KOPT-K1 (cell line): ENCODE measurements around the gene TTC28.
"Not testable (repeated sequence)": the region's sequence is repeated elsewhere in the genome, so short reads cannot be mapped to it uniquely, and the experiment has no call there.

Experiments used
- H3K27ac ChIP-seq: fragments of 200-600 bp; sonication (generic); 2 replicates; pipeline ENCODE4 v1.5.1; 2016; ENCODE audit warnings: antibody characterized with exemption, mild to moderate bottlenecking, low read depth, low read length; ENCODE audit not compliant: poor library complexity, severe bottlenecking
- H3K36me3 ChIP-seq: fragments of 200-600 bp; sonication (generic); 2 replicates; pipeline ENCODE4 v1.5.1; 2017; ENCODE audit warnings: antibody characterized with exemption, mild to moderate bottlenecking, low read length, moderate library complexity; ENCODE audit not compliant: insufficient read depth
- H3K9me3 ChIP-seq: fragments of 200-600 bp; sonication (generic); 2 replicates; pipeline ENCODE4 v1.5.1; 2017; ENCODE audit warnings: antibody characterized with exemption, low read length, mild to moderate bottlenecking; ENCODE audit not compliant: insufficient read depth, poor library complexity, severe bottlenecking

TTC28 gene

DNA sequence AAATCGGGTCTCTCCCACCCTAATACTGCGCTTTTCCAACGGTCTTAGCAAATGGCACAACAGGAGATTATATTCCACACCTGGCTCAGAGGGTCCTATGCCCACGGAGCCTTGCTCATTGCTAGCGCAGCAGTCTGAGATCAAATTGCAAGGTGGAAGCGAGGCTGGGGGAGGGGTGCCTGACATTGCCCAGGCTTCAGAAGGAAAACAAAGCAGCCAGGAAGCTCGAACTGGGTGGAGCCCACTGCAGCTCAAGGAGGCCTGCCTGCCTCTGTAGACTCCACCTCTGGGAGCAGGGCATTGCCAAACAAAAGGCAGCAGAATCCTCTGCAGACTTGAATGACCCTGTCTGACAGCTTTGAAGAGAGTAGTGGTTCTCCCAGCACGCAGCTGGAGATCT is 488.1 kb downstream of the TTC28 start:
- H3K9me3 ChIP-seq, H3K36me3 ChIP-seq, H3K27ac ChIP-seq: not testable (repeated sequence)

DNA sequence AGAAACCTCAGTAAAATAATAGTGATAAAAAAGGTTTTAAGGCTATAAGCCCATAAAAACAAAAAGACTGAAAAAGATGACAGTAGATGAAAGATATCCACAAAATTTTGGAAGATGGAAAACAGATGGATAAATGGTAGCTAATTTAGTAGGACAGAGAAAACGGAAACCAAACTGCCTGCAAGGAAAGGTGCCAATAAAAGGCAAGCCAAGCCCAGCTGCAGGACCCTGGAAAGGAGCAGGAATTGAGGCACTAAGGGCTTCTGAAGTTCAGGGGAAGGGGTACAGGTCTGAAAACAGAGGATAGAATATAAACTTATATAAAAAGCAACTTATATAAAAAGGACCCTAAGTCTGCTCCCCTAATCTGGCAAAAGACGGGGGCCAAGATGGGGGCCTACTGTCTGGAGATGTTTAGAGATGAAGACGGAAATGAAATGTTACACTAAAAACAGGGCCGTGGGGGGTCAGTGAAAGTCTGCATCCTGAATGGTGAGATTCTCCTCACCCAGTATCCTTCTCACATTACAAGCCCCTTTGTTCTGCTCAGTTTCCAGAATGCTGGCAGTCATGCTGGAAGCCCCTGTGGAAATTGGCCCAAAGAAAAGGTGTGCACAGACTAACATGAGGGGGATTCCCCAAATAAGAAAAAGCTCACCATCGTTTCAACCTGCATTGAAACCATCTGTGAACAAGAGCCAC is 491.3 kb downstream of the TTC28 start:
- Histone ChIP-seq H3K36me3 (no peaks in the 10 kb centered on the region), H3K27ac (no peak overlapping the region), H3K9me3 (no peaks in the 10 kb centered on the region)

DNA sequence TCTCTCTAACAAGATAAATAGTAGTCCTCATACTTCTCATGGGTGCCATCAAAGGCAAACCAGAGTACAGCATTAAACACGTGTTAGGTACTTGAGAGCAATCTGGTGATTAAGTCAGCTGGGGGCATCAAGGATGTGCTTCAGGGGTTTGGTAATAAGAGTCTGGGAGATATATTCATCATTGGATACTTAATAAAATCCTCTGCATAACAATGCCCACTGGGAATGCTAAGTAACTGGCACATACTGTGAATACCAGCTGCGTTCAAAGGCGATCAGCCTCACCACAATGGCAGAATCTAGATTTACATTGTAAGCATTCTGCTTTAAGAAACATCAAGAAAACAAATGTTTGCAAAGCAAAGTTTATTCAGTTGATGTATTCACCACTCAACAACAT is 492.0 kb downstream of the TTC28 start:
- Histone ChIP-seq H3K9me3 (no peaks in the 10 kb centered on the region), H3K27ac (no peak overlapping the region), H3K36me3 (no peaks in the 10 kb centered on the region)

GRCh38 chr22:28186641-28187040 is 493.0 kb downstream of the TTC28 start:
- no peaks in the 10 kb centered on the region for H3K9me3 ChIP-seq
- H3K27ac ChIP-seq, result no peak overlapping the region

GRCh38 chr22:28185130-28185529 is 494.5 kb downstream of the TTC28 start:
- Histone ChIP-seq H3K36me3 (no peaks in the 10 kb centered on the region), H3K27ac (no peak overlapping the region), H3K9me3 (no peaks in the 10 kb centered on the region)

More at GRCh38 chr22:28186641-28187040, 493.0 kb downstream of the TTC28 start:
- H3K36me3 ChIP-seq, result no peaks in the 10 kb centered on the region

- Histone ChIP-seq H3K36me3 (no peaks in the 10 kb centered on the region), H3K27ac (no peak overlapping the region), H3K9me3 (no peaks in the 10 kb centered on the region)
Measured at GRCh38 chr22:28183078-28183860, 496.4 kb downstream of the TTC28 start.

DNA sequence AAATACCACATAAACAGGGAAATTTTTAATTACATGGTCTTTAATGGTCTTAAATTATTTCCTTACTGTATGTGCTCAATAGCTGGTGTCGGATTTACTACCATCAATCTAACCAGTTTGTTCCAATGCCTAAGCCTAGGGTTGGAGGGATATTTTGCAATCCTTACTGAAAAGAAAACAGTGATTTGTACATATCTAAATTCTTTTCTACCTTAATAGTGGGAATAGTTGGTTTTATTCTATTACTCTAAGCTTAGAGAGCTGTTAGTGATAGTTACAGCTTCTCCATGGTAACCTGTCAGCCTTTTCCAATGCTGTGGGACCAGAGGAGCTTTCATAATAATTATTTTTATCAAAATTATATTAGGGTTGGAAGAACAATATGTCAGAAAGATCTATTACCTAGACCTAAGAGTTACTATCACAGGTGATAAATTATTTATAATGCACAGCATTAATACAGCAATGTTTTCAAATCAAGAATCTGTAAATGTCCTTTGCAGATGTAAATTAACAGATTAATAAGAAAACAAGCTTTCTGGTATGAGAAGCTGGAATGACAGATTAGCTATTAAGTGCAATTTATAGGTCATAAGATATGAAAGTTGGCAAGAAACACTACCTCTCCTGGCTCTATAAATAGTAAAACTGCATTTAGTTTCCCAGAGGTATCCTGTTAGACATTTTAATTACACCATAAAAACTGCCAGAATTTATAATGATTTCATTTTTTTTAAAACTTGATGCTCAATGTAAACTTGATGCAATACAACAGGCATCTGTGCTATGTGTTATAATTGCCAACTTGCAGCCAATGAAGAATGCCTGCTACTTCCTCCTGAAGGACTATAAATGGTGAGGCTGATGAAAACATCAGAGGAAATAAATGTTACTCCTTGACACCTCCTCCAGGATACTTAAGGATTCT is 498.6 kb downstream of the TTC28 start:
- Histone ChIP-seq H3K9me3 (no peaks in the 10 kb centered on the region), H3K36me3 (no peaks in the 10 kb centered on the region), H3K27ac (no peak overlapping the region)

DNA sequence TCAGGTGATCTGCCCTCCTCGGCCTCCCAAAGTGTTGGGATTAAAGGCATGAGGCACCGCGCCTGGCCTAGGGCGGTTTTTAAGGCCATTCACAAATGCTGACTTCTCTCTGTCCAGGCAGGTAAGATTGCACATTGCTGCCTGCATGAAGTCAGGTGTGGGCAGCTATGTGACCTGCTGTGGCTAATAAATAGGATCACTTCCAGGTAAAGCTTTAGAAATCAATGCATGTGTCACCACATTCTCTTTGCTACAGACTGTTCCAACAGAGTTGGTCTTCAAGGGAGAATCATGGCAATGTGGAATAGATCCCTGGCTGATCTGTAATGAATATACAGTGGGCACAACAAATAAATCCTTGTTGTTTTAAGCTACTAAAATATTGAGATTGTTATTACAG is 500.2 kb downstream of the TTC28 start:
- H3K9me3 ChIP-seq, result no peaks in the 10 kb centered on the region
- H3K27ac ChIP-seq, result no peak overlapping the region
- H3K36me3 ChIP-seq, result no peaks in the 10 kb centered on the region

DNA sequence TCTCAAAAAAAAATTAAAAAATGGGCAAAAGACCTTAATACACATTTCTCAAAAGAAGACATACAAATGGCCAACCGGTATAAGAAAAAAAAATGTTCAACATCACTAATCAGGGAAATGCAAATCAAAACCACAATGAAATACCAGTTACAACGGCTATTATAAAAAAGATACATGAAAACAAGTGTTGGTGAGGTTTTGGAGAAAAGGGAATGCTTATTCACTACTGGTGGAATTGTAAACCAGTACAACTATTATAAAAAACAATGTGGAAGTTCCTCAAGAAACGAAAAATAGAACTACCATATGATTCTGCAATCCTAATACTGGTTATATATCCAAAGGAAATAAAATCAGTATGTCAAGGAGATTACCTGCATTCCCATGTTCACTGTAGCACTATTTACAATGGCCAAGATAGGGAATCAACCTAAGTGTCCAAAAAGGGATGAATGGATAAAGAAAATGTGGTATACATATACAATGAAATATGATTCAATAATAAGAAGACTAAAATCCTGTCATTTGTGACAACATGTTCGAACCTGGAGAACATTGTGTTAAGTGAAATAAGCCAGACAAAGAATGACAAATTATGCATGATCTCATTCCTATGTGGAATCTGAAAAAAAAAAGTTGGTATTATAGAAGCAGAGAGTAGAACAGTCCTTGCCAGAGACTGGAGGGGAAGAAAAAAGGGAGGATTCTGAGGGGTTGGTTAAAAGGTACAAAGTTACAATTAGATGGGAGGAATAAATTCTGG is 503.7 kb downstream of the TTC28 start:
- no peaks in the 10 kb centered on the region for H3K36me3 ChIP-seq
- H3K9me3 ChIP-seq, result no peaks in the 10 kb centered on the region
- no peak overlapping the region for H3K27ac ChIP-seq

GRCh38 chr22:28174509-28174908 is 505.1 kb downstream of the TTC28 start:
- Histone ChIP-seq H3K27ac (no peak overlapping the region), H3K36me3 (no peaks in the 10 kb centered on the region), H3K9me3 (no peaks in the 10 kb centered on the region)

DNA sequence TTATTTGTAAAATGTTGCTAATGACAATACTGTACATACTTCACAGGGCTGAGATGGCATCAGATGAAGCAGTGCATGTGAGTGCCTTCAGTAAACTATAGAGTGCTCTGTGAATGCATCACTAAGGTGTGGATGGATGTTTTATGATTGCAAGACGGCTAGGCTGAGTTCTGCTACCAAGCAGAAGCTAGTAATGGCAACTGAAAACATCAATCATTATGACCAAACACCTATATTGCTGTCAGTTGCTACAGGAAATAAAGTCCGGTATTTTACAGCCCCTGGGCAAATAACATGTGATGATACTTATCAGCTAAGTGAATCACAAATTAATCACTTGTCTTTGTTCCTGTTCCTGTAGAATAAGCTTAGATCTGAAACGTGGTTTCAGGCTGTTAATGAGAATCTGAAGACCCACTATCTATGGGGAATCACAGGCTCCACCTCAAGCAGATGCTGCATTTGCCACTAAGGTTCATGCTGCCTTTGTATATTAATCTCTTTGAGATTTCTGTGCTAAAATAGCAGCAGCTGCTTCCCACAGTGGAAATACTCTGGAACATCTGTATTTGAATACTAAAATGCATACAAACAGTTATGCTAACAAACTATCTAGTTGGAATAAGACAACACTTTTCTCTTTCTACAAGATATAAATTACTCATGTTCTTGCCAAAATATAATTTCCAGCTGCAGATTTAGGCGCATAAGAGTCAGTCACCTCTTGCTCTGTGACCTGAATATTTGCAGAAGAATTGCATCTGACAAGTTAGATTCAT is 506.6 kb downstream of the TTC28 start:
- Histone ChIP-seq H3K27ac (no peak overlapping the region), H3K9me3 (no peaks in the 10 kb centered on the region), H3K36me3 (no peaks in the 10 kb centered on the region)

DNA sequence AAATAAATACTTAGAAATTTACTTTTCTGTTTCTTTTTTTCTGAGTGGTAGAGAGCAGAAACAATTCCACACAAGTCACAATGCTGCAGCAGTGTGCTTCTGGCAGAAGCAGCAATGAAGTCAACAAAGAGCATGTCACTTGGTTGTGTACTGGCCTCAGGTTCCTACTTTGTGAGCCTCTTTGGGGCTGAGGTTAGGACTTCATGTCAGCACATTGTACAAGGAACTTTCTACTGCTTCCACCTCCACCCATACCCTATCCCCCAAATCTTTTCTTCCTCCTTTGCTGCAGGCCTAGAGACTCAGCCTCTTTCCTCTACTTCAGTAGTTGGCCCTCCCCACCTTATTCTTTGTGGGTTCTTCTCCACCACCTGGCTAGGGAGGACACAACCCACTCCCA is 507.9 kb downstream of the TTC28 start:
- H3K9me3 ChIP-seq, result no peaks in the 10 kb centered on the region
- H3K27ac ChIP-seq, result no peak overlapping the region
- no peaks in the 10 kb centered on the region for H3K36me3 ChIP-seq

GRCh38 chr22:28171115-28171514 is 508.5 kb downstream of the TTC28 start:
- Histone ChIP-seq H3K36me3 (no peaks in the 10 kb centered on the region), H3K27ac (no peak overlapping the region)

DNA sequence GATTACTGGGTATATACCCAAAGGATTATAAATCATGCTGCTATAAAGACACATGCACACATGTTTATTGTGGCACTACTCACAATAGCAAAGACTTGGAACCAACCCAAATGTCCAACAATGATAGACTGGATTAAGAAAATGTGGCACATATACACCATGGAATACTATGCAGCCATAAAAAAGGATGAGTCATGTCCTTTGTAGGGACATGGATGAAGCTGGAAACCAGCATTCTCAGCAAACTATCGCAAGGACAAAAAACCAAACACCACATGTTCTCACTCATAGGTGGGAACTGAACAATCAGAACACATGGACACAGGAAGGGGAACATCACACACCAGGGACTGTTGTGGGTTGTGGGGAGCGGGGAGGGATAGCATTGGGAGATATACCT is 510.3 kb downstream of the TTC28 start:
- H3K36me3 ChIP-seq, H3K27ac ChIP-seq, H3K9me3 ChIP-seq: not testable (repeated sequence)

More at GRCh38 chr22:28171115-28171514, 508.5 kb downstream of the TTC28 start:
- no peaks in the 10 kb centered on the region for H3K9me3 ChIP-seq
